HL-60 (cell line): Measurements from ENCODE around the gene SH3TC2.

Experiments used
- DNase-seq, 2 experiments: peaks; one replicate each; pipeline ENCODE4 v3.0.0-alpha.2; 2010 to 2020; ENCODE audit warnings: low read depth in 1 of 2, low spot score in 1 of 2
- H3K27ac ChIP-seq: fragments of 250-450 bp; sonication (Bioruptor Pico); replicated peaks from 2 replicates; pipeline ENCODE4 v1.5.1; 2020; ENCODE audit warnings: mild to moderate bottlenecking, moderate library complexity
- H3K27me3 ChIP-seq: fragments of 250-450 bp; sonication (Bioruptor Pico); 2 replicates; pipeline ENCODE4 v1.5.1; 2021; ENCODE audit warnings: mild to moderate bottlenecking, moderate library complexity; ENCODE audit not compliant: insufficient read depth, poor library complexity, severe bottlenecking
- H3K4me3 ChIP-seq: replicated peaks from 2 replicates; pipeline ENCODE4 v1.5.1; 2011; ENCODE audit warnings: mild to moderate bottlenecking, control low read depth, low read length; ENCODE audit not compliant: insufficient read depth
- CTCF ChIP-seq: IDR thresholded peaks from one replicate; pipeline ENCODE4 v1.5.1; 2011; ENCODE audit warnings: low read length, control low read depth, inconsistent platforms; ENCODE audit not compliant: insufficient read depth
- GABPA ChIP-seq: IDR thresholded peaks from 2 replicates; pipeline ENCODE4 v1.6.1; 2012; ENCODE audit warnings: low read depth
- POLR2AphosphoS5 ChIP-seq: IDR thresholded peaks from 2 replicates; pipeline ENCODE4 v1.6.1; 2012; ENCODE audit warnings: low read depth
- REST ChIP-seq: IDR thresholded peaks from 2 replicates; pipeline ENCODE4 v1.6.1; 2012; ENCODE audit warnings: low read depth; ENCODE audit not compliant: insufficient replicate concordance
- SPI1 ChIP-seq: IDR thresholded peaks from 2 replicates; pipeline ENCODE4 v1.6.1; 2012; ENCODE audit warnings: low read depth, mild to moderate bottlenecking, borderline replicate concordance

Gene SH3TC2

GRCh38 chr5:149004559-149004958 is 58.3 kb downstream of the SH3TC2 start:
- no peak for DNase-seq
- no peak overlapping the region for H3K4me3 ChIP-seq
- H3K27ac ChIP-seq: no peak overlapping the region
- no peaks in the 10 kb centered on the region for H3K27me3 ChIP-seq
- TF ChIP-seq GABPA: no peak
- TF ChIP-seq REST: no peak
- no peak for TF ChIP-seq SPI1
- TF ChIP-seq POLR2AphosphoS5: no peak
- no peak for TF ChIP-seq CTCF

GRCh38 chr5:149002761-149003689 is 59.8 kb downstream of the SH3TC2 start:
- Histone ChIP-seq H3K27me3 (no peaks in the 10 kb centered on the region), H3K4me3 (no peak overlapping the region), H3K27ac (no peak overlapping the region)
- DNase-seq: no peak
- TF ChIP-seq GABPA: no peak
- TF ChIP-seq REST: no peak
- TF ChIP-seq CTCF: no peak
- TF ChIP-seq SPI1: no peak
- no peak for TF ChIP-seq POLR2AphosphoS5

- H3K4me3 ChIP-seq: no peak overlapping the region
- no peaks in the 10 kb centered on the region for H3K27me3 ChIP-seq
- TF ChIP-seq SPI1 (no peak), CTCF (no peak), GABPA (no peak), POLR2AphosphoS5 (no peak), REST (no peak)
- no peak for DNase-seq
- no peak overlapping the region for H3K27ac ChIP-seq
Observed at GRCh38 chr5:149002053-149002452, 60.8 kb downstream of the SH3TC2 start.
